KMS-11 (cell line): ENCODE measurements around the gene CBX6.

Source experiments
- H2AFZ ChIP-seq: fragments of 200-600 bp; sonication (generic); 2 replicates; pipeline ENCODE4 v1.6.1; 2016; ENCODE audit warnings: antibody characterized with exemption, mixed run types, low read depth
- H3K27ac ChIP-seq: fragments of 200-600 bp; sonication (generic); 2 replicates; pipeline ENCODE4 v1.6.1; 2016; ENCODE audit warnings: mild to moderate bottlenecking, mixed run types
- H3K27me3 ChIP-seq: fragments of 200-600 bp; sonication (generic); 2 replicates; pipeline ENCODE4 v1.6.1; 2017; ENCODE audit warnings: mild to moderate bottlenecking, low read depth, mixed run types, moderate library complexity; ENCODE audit not compliant: insufficient read depth
- H3K36me3 ChIP-seq: fragments of 200-600 bp; sonication (generic); 2 replicates; pipeline ENCODE4 v1.6.1; 2017; ENCODE audit warnings: mild to moderate bottlenecking, mixed run types; ENCODE audit not compliant: insufficient read depth
- H3K4me1 ChIP-seq: fragments of 200-600 bp; sonication (generic); 2 replicates; pipeline ENCODE4 v1.6.1; 2016; ENCODE audit warnings: mild to moderate bottlenecking, low read depth, mixed run types; ENCODE audit not compliant: poor library complexity, severe bottlenecking
- H3K4me2 ChIP-seq: fragments of 200-600 bp; sonication (generic); 2 replicates; pipeline ENCODE4 v1.7.0; 2016; ENCODE audit warnings: mild to moderate bottlenecking, mixed run types
- H3K4me3 ChIP-seq: fragments of 200-600 bp; sonication (generic); IDR thresholded peaks from 2 replicates; pipeline ENCODE4 v1.6.1; 2017; ENCODE audit warnings: low read depth, low read length, mixed read lengths; ENCODE audit not compliant: insufficient read depth
- H3K79me2 ChIP-seq: fragments of 200-600 bp; sonication (generic); 2 replicates; pipeline ENCODE4 v1.6.1; 2016; ENCODE audit warnings: low read depth, mixed run types; ENCODE audit not compliant: insufficient read depth
- H3K9ac ChIP-seq: fragments of 200-600 bp; sonication (generic); 2 replicates; pipeline ENCODE4 v1.6.1; 2016; ENCODE audit warnings: mild to moderate bottlenecking, mixed run types
- H4K20me1 ChIP-seq: fragments of 200-600 bp; sonication (generic); 2 replicates; pipeline ENCODE4 v1.6.1; 2016; ENCODE audit warnings: mild to moderate bottlenecking, mixed run types; ENCODE audit not compliant: insufficient read depth
- CTCF ChIP-seq: fragments of 200-600 bp; sonication (generic); conservative IDR thresholded peaks from 2 replicates; pipeline ENCODE4 v1.6.1; 2017; ENCODE audit warnings: low read depth, mild to moderate bottlenecking, antibody characterized with exemption, low read length, moderate library complexity, mixed read lengths

The CBX6 gene

DNA sequence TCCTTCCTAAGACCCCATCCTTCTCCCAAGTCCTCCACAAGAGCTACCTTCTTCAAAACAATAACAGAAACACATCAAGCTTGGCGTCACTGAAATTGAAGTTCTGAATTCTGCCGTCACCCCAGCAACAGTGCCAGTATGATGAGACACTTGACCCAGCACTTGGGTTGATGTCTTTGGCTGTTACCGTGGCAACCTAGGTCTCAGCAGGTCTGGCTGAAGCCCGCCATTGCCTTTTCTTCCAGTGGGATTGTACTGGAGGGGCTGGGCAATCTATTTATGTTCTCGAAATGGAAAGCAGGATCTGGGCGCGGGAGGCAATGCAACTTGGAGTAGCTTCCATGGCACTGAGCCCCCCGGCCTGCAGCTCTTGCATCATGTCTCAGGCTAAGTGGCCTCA lies 52.0 kb downstream of the CBX6 start:
- Histone ChIP-seq H3K9ac (no peak overlapping the region), H3K27ac (no peak overlapping the region), H3K36me3 (no peaks in the 10 kb centered on the region), H2AFZ (no peak overlapping the region), H3K4me1 (no peaks in the 10 kb centered on the region), H3K4me3 (no peak overlapping the region), H3K4me2 (no peak overlapping the region), H4K20me1 (no peaks in the 10 kb centered on the region), H3K79me2 (no peaks in the 10 kb centered on the region), H3K27me3 (peaks cover 59% of the 10 kb centered on the region)
- TF ChIP-seq CTCF: no peak

DNA sequence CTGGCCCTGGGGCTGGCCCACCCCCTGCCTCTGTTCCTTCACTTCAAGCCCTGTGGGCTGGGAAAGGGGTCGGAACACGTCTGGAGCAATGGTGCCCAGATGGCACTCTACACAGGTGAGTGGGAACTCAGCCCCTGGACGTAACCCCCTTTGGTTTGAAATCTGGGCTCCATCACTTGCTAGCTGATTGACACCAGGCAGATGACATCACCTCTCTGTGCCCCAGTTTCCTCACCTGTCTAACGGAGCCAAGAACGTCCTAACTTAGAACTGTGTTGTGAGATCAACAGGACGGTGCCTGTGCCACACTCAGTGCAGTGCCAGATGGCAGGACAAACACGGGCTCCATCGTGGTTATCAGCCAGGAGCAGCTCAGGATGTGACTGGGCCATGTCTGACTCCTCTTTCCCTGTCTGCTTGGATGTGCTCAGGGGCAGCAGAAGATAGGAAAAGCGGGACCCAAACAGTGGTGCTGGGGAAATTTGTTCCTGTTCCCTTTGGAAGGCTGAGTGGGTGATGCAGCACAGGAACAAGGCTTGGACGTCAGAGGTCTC lies 52.6 kb downstream of the CBX6 start:
- TF ChIP-seq CTCF: no peak
- Histone ChIP-seq H3K36me3 (no peaks in the 10 kb centered on the region), H4K20me1 (no peaks in the 10 kb centered on the region), H3K79me2 (no peaks in the 10 kb centered on the region), H3K27ac (no peak overlapping the region), H3K4me1 (no peaks in the 10 kb centered on the region), H3K27me3 (peaks cover 64% of the 10 kb centered on the region), H3K4me3 (no peak overlapping the region), H3K9ac (no peak overlapping the region), H3K4me2 (no peak overlapping the region), H2AFZ (no peak overlapping the region)

- Histone ChIP-seq H3K4me3 (no peak overlapping the region), H3K27me3 (peaks cover 80% of the 10 kb centered on the region), H3K27ac (no peak overlapping the region), H2AFZ (no peak overlapping the region), H4K20me1 (no peaks in the 10 kb centered on the region), H3K79me2 (no peaks in the 10 kb centered on the region), H3K9ac (no peak overlapping the region), H3K4me1 (no peaks in the 10 kb centered on the region), H3K36me3 (no peaks in the 10 kb centered on the region), H3K4me2 (no peak overlapping the region)
- no peak for TF ChIP-seq CTCF
These were observed 54.8 kb downstream of the CBX6 start for GRCh38 chr22:38817196-38817595.

DNA sequence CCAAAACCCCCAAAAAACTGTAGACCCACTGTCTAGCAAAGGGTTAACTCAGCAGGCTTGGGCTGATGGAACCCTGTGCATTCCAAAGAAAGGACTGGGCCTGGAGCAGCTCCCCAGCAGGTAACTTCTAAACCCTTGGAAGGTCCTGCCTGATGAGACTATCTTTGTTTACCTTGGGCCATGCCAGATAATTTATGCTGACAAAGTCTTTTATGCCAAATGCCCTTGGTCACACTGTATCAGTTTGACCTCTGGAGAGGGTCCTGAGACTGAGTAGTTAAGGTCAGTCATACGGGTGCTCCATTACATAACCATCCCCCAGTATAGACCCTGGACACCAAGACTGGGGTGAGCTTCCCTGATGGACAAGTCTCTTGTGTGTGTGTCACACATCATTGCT lies 56.2 kb downstream of the CBX6 start:
- no peak overlapping the region for H2AFZ ChIP-seq
- no peak overlapping the region for H3K4me3 ChIP-seq
- no peaks in the 10 kb centered on the region for H3K4me1 ChIP-seq
- no peaks in the 10 kb centered on the region for H3K36me3 ChIP-seq
- no peaks in the 10 kb centered on the region for H4K20me1 ChIP-seq
- no peak overlapping the region for H3K9ac ChIP-seq
- no peak overlapping the region for H3K4me2 ChIP-seq
- H3K27me3 ChIP-seq: peaks cover 78% of the 10 kb centered on the region
- no peak for TF ChIP-seq CTCF
- no peak overlapping the region for H3K27ac ChIP-seq
- H3K79me2 ChIP-seq: no peaks in the 10 kb centered on the region
